HG03097 (cell line): ENCODE results near the gene PPP1R37.

Experiments
- ATAC-seq: cut with Tn5 transposase; IDR thresholded peaks from one replicate; pipeline ENCODE4 v1.9.1; 2021; ENCODE audit not compliant: unreplicated experiment, low FRiP score

Gene PPP1R37

GRCh38 chr19:45070214-45070613, 22.8 kb upstream of the PPP1R37 start:
- ATAC-seq: no peak

GRCh38 chr19:45070861-45071544, 22.0 kb upstream of the PPP1R37 start:
- no peak for ATAC-seq

GRCh38 chr19:45071545-45071938, 21.4 kb upstream of the PPP1R37 start:
- ATAC-seq: no peak

GRCh38 chr19:45071969-45072790, 20.8 kb upstream of the PPP1R37 start:
- no peak for ATAC-seq

- no peak for ATAC-seq
These were observed 18.2 kb upstream of the PPP1R37 start for GRCh38 chr19:45074744-45075300.

DNA sequence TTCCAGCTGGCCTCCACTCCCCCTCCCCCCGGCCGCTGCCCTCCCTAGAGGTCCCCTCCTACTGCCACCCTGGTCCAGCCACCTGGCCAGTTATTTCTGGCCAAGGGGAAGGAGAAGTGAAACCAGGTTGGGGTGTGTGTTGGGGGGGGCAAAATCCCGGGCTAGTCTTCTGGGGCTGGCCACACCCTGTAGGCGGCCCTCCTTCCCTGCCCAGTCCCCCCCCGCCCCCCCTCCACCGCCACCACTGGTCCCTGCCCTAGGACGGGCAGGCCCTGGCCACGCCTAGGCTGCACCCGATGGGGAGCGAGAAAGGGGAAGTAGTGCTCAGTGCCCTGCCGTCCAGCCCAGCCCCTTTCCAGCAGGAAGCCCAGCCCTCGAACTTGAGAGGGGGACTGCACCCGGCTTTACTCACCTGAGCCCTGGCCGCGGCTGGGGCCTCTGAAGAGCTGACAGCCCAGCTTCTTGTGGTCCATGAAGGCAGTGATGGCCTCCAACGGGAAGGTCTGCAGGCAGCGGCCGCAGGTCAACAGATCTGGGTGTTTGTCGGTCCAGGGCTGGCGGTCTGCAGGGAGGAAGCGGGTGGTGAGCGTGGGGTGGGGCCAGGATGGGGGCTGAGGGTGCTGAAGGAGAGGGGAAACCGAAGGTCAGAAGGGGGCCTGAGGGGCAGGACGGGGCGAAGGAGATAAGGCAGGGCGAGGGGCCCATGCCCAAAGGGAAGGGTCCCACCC, 17.5 kb upstream of the PPP1R37 start:
- ATAC-seq: peak; percentile 39

DNA sequence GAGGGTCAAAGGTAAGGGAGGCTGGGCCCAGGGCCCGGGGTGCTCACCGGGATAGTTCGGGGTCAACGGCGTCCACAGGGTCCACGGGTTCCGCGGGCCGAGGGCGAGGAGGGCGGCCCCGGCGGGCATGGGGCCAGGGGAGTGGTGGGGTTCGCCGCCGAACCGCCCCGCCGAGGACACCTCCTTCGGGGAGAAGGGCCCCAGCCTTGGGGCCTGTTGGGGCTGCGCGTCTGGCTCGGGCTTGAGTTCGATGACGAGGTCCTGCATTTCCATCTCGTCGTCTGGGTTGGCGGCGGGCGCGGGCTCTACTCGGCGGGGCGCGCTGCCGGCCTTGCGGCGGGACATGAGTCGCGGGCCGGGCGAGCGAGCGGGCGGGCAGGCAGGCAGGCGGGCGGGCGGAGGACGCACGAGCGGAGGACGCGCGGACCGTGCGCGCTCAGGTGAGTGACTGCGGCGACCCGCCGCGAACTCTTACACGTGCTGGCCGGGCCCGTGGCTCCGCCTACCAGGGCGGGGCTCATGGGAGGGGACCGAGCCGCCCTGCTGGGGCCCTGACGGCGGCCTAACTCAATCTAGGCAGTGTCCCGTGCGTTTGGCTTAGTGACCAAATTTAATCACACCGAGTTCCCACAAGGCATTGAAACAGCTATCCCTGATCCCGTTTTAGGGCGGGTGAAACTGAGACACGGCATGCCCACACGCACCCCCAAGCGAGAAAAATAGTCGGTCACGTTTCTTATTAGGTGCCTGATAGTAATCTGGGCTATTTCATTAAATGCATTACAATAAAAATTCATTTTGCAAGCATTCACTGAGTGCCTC, 16.7 kb upstream of the PPP1R37 start, which contains the start of gene ZNF296:
Gene ZNF296, minus strand, starts transcription at position 450 of the 822 bp plus-strand sequence. Its CDS starts 105 bp downstream, at position 345.
- peak; percentile 40 for ATAC-seq

- no peak for ATAC-seq
These were observed 15.9 kb upstream of the PPP1R37 start for GRCh38 chr19:45076851-45077730.

DNA sequence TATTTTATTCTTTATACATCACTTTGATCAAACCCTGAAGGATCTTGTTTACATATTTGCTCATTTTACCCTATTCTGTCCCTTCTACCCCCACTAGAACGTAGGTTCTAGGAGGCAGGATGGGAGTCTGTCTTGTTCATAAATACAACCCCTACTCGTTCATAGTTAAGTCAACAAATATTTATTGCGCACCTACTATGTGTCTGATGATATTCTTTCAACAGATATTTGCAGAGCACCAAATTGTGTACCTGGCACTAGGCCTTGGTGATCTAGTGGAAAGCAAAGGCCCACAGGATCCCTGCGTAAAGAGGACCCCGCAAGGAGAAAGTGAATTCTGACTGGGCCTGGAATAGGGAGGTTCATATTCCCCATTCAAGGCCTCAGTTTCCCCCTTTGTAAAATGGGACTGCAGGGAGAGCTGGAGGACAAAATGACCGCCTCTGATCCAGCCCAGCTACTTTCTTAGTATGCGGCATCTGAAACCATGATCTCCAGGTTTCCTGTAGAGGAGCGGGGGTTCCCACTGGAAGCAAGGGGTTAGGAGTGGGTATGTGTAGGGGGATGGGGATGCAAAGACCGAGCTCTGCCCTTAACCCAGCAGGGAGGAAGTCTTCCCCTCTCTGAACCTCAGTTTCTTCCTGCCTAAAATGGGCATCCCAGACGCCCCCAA, 14.5 kb upstream of the PPP1R37 start:
- no peak for ATAC-seq

DNA sequence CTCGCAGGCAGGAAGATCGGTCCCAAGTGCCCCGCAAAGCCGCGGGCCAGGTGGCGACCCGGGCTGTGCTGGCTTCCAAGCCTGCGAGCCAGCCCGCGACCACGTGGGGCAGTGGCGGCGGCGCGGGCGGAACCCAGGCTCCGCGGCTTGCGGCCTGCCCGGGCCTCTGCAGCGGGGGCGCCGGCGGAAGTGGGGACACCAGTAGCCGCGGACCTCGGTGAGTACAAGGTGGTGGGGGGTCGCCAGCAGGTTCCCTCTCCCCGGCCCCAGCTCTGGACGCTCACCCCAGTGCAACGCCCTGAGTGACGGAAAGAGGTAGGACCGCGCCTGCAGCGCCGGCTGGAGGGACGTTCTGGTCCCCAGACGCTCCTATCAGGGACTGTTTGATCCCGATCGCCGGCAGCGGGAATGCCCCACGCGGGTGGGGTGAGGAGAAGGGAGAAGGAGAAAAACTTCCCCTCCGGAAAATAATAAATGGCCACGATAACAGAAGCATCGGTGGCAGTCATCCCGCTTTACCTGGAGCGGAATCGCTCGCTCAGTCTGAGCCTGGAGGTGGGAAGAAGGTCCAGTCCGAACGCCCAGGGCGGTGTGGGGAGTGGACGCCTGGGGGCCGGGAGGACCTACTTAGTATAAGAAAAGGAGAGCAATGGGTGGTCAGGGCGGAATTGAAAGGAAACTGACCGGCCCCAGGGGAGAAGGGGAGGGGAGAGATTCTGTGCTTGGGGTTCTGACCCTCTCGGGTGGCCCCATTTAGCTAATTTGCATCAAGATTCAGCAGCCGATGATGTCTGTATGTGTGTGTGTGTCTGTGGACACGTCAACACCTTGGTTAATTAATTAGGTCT, 13.7 kb upstream of the PPP1R37 start, which contains the start of gene GEMIN7:
Gene GEMIN7, plus strand, starts transcription at position 198 of the 848 bp plus-strand sequence. CDS start 10,855 bp downstream, outside the sequence.
- peak; percentile 33 for ATAC-seq

DNA sequence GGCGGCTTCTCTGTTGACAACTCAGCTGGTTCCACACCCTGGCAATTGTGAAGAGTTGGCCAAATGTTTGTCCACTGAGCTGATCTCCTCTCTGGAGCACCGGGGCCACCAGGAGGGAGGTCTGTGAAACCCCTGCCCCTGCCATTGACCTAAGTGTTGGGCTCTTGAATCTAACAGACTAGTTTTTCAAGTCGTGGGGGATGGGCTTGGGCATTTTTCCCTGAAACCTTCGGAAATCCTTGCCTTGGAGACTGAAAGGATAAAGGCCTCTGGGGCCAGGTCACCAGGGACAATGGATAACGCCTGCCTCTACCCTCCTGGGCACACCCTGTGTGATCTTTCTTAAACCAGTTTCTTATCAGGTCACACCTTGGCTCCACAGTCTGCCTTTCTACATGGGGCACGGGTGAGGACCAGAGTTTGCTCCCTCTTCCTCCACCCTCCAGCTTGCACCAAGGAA, 13.0 kb upstream of the PPP1R37 start:
- ATAC-seq: no peak

DNA sequence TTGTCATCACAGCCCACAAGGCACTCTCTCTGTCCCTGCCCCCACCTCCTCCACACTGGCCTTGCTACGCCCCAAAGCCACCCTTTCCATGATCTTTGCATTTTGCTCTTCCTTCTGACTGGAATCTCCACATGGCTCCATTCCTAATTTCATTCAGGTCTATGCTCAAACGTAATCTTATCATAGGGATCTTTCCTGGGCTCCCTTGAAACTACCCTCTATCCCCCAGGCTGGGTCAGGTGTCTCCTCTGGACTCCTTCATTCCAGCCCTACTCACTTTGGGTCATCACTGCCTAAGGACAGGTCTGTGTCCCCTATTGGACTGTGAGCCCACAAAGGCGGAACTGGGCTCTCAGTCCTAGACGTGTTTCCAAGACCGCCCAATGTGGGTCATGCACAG, 10.8 kb upstream of the PPP1R37 start:
- ATAC-seq: no peak

- no peak for ATAC-seq
These were observed 6.5 kb upstream of the PPP1R37 start for GRCh38 chr19:45086480-45086879.

DNA sequence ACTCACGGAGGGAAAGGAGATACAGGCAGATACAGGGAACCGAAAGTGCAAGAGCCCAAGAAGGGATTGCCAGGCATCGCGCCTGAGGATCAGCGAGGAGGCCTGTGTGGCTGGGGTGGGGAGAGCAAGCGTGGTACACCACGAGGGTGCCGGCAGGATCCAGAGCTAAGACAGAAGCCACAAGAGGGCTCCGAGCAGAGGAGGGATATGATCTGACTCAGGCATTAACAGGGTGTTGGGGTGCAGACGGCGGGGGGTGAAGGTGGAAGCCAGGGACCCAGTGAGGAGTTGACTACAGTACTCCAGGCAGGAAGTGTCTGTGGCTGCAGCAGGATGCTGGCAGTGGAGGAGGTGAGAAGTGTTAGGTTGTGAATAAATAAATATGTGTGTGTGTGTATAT, 5.4 kb upstream of the PPP1R37 start:
- no peak for ATAC-seq

DNA sequence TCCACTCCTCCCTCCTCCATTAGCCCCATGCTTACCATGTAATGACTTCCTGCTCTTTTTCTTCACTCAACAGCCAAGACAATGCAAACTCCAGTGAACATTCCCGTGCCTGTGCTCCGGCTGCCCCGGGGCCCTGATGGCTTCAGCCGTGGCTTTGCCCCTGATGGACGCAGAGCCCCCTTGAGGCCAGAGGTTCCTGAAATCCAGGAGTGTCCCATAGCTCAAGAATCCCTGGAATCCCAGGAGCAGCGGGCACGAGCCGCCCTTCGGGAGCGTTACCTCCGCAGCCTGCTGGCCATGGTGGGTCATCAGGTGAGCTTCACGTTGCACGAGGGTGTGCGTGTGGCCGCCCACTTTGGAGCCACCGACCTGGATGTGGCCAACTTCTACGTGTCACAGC, 2.9 kb upstream of the PPP1R37 start:
- ATAC-seq: no peak

DNA sequence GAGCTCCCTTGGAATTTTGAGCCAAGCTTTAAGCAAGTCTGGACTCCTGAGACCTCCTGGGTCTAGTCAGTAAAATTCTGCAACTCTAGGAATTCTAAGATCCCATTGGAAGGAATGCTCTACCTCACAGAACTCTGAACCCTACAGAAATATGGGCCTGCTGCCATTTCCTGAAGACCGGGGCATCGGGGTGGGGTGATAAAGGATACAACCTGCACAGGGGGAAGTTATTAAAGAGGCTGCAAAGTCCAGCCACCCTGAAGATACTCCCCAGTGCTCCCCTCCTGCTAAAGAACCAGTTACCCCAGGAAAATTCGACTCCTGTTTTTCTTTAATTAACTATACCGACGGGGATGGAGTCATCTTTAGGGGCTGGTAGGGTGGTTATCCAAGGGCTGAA, 2.4 kb upstream of the PPP1R37 start:
- ATAC-seq: no peak
